Left forelimb (tissue), 1 donor: ENCODE data around the gene PDSS2.
"Not testable (repeated sequence)": the region's sequence is repeated elsewhere in the genome, so short reads cannot be mapped to it uniquely, and the experiment has no call there.

Source experiments
- DNase-seq: peaks from one replicate; pipeline ENCODE4 v3.0.0-alpha.2; 2018; ENCODE audit warnings: low spot score

The PDSS2 gene

GRCh38 chr6:107475360-107475759, 16.0 kb upstream of the PDSS2 start:
- DNase-seq = not testable (repeated sequence)

GRCh38 chr6:107473660-107474059, 14.3 kb upstream of the PDSS2 start:
- no peak for DNase-seq

DNA sequence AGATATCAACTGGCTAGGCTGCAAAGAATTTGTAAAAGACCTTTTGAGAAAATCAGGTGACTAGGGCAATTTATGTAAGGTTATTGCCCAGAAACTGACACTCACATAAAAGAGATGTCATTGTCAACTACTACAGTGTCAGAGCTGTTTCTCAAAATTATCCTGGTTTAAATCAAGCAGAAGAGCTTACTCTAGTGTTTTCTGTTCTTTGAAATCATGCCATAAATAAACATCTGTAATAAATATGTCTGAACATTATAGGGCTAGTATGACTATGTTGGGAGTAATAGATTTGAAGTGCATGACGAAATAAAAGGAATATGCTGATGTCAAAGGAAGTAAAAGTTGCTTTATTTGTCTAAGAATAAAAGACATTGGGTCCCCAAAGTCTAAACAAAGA, 11.0 kb upstream of the PDSS2 start:
- no peak for DNase-seq

- no peak for DNase-seq
Observed at GRCh38 chr6:107466062-107466461, 6.7 kb upstream of the PDSS2 start.

GRCh38 chr6:107460083-107460631, 793 bp upstream of the PDSS2 start:
- no peak for DNase-seq

- no peak for DNase-seq
Observed at GRCh38 chr6:107458672-107459282, 587 bp downstream of the PDSS2 start.

- DNase-seq = no peak
Observed at GRCh38 chr6:107448776-107449175, 10.6 kb downstream of the PDSS2 start.

DNA sequence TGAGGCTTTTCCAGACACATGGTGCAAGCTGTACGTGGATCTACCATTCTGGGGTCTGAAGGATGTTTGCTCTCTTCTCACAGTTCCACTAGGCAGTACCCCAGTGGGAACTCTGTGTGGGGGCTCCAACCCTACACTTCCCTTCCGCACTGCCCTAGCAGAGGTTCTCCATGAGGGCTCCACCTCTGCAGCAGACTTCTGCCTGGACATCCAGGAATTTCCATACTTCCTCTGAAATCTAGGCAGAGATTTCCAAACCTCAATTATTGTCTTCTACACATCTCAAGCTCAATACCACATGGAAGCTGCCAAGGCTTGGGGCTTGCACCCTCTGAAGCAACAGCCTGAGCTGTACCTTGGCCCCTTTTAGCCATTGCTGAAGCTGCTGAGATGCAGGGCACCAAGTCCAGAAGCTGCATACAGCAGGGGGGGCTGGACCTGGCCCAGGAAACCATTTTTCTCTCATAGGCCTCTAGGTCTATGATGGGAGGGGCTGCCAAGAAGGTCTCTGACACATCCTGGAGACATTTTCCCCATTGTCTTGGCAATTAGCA, 11.6 kb downstream of the PDSS2 start:
- DNase-seq = no peak

DNA sequence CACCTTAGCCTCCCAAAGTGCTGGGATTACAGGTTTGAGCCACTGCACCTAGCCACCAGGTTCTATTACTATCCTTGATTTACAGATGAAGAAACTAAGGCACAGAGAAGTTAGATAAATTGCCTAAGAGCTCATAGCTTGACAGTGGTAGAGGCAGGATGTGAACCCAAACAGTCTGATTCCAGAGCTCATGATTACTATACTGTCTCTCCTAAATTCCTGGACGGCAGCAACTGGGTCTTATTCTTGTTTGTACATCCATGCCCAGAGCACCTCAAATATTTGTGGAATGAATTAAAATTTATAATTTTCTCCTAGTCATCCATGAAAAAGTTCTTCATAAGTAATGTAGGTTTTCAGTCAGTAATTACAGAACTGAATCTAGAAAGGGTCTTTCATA, 15.1 kb downstream of the PDSS2 start:
- no peak for DNase-seq

DNA sequence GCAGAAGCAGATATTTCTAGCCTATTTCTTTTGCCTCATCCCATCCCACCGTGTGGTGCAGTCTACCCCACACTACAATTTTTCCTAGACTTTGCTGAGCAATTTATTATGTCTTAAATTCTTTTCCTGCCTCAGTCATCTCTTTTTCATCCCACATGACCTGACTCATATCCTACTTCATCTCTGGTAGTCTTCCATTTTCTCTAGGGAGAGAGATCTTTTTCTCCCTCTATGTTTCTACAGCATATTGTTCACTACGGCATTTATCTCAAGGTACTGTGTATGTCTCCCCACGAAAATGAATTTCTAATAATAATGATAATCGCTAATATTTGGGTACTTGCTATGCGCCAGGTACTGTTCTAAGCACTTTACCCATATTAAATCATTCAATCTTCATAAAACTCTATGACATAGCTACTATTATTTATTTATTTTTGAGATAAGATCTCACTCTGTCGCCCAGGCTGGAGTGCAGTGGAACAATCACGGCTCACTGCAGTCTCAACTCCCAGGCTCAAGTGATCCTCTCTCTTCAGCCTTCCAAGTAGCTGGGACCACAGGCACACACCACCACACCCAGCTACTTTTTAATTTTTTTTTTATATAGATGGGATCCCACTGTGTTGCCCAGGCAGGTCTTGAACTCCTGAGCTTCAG, 15.6 kb downstream of the PDSS2 start:
- no peak for DNase-seq

DNA sequence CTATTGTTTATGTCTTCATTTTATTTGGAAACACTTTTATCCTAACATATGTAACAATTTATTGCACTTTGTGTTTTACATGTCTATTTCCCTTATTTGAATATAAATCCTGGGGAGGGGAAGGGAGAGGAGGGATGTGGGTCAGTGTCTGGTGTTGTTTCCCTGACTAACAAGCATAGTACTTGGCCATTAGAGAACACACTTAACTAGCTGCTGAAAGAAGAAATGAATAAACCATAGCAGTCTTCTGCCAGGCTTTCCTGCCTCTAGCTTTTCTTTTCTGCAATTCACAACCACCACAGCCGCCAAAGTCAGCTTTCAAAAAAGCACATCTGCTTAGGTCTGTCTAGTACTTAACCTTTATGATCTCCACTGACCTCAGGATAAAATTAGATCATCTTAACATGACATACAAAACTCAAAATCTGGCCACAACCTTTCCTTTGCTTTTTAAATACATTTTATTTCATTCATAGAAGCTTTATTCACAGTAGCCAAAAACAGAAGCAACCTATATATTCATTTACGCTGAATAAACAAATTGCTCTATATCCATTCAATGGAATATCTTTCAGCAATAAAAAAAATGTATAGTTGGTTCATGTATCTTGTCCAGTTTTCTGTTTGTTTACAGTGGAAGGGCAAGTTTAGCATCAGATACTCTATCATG, 16.3 kb downstream of the PDSS2 start:
- DNase-seq = no peak

GRCh38 chr6:107441682-107442081, 17.7 kb downstream of the PDSS2 start:
- DNase-seq = no peak

GRCh38 chr6:107440936-107441335, 18.4 kb downstream of the PDSS2 start:
- DNase-seq = no peak

DNA sequence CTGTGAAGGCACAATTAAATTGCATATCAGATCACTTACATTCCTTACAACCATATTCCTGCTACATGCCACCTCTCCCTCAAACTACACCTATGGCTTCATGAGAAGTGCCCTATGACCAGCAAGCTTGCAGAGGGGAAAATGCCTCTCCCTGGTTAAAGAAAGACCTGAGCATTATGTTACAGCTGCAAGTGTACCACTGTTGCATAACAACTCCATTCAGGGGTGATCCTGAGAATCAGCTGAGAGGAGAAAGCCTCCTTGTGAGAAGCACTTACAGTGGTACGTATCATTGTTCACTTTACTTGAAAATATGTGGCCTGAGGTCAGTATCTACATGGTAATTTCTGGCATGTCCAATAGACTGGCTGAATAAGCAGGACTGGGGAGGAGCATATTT, 20.0 kb downstream of the PDSS2 start:
- DNase-seq = no peak

DNA sequence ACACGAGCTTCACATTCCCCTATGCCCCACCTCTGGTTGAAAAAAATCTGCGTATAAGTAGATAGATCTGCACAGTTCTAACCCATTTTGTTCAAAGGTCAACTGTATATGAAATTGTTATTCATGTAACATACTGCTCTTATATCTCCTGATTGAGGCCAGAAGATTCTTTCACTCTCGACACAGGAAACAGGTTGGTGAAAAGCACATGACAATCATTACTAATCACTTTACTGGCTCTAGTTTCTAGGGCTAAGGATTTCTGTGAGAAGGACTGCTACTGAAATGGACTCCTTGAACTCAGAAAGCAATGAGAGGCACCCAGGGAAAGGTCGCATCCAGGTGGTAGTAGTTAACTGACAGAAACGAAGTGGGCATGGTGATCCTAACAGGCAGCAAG, 21.7 kb downstream of the PDSS2 start:
- DNase-seq = no peak

DNA sequence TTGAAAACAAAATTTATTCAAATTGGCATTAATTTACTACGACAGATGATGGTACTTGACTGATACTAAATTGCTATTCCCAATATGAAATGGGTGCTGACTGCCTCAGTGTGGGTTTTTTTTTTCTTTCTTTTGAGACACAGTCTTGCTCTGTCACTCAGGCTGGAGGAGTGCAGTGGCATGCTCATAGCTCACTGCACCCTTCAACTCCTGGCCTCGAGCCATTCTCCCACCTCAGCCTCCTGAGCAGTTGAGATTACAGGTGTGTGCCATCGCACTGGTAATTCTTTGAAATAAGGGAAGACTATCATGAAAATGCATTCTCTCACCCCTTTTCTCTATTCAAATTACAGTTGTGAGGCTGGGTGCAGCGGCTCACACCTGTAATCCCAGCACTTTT, 22.5 kb downstream of the PDSS2 start:
- no peak for DNase-seq

GRCh38 chr6:107435798-107436197, 23.6 kb downstream of the PDSS2 start:
- DNase-seq = no peak

DNA sequence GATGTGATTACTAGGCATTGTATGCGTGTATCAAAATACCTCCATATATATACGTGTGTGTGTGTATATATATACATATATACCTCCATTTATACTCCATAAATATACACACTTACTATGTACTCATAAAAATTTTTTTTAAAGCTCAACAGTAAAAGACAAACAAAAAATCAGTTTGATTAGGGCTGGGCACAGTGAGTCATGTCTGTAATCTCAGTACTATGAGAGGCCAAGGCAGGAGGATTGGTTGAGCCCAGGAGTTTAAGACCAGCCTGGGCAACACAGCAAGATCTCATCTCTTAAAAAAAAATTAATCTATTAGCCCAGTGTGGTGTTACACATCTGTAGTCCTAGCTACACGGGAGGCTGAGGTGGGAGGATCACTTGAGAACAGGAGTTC, 24.6 kb downstream of the PDSS2 start:
- no peak for DNase-seq

DNA sequence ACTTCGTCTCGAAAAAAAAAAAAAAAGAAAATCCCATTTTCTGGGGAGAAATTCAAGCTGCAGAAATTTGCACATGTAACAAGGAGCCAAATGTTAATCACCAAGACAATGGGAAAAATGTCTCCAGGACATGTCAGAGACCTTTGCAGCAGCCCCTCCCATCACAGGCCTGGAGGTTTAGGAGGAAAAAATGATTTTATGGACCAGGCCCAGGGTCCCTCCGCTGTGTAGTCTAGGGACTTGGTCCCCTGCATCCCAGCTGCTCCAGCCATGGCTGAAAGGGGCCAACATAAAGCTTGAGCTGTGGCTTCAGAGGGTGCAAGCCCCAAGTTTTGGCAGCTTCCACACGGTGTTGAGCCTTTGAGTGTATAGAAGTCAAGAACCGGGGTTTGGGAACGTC, 33.4 kb downstream of the PDSS2 start:
- not testable (repeated sequence) for DNase-seq

- DNase-seq = no peak
Observed at GRCh38 chr6:107423474-107423990, 35.8 kb downstream of the PDSS2 start.

- DNase-seq = no peak
Observed at GRCh38 chr6:107421696-107422256, 37.6 kb downstream of the PDSS2 start.

DNA sequence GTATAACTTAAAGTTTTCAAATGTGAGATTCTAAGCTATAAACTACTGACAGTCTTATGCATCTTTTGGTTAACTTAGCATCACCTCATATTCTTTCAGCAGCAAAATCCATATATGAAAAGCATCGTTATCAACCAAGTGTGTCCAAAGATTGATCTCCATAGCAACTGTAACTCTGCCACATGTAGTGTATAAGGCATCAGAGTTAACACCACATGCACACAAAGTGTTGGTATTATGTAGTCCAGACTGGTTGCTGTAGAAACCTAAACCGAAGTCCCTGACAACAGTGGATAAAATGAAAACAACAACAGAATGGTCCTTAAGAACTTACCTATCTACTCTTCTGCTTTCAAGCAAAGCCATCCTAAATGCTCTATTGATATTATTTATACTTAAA, 39.6 kb downstream of the PDSS2 start:
- no peak for DNase-seq
